ENCODE results near the gene TRPV3.

- TF ChIP-seq SP1 (IDR thresholded peaks at IDR 0.05) (no peak), CTCF (IDR thresholded peaks at IDR 0.05; ENCODE audit: low read depth, low read length, missing input control) (no peak), RAD21 (IDR thresholded peaks at IDR 0.05) (no peak), TAF1 (conservative IDR thresholded peaks at IDR 0.05) (no peak), MAX (IDR thresholded peaks at IDR 0.05) (no peak)
These were observed 31.1 kb downstream of the TRPV3 start for GRCh38 chr17:3526491-3526890.
